ENCODE measurements around the gene KRTAP1-1. TPM values are rescaled to one million over a fixed set of nuclear protein-coding genes. Genes with fewer than 3 reads are reported as not detected.
A peak's percentile ranks its signal among the peaks of the same experiment; 100 is the strongest.

The KRTAP1-1 gene
- total RNA-seq, 1 donor, result not detected

DNA sequence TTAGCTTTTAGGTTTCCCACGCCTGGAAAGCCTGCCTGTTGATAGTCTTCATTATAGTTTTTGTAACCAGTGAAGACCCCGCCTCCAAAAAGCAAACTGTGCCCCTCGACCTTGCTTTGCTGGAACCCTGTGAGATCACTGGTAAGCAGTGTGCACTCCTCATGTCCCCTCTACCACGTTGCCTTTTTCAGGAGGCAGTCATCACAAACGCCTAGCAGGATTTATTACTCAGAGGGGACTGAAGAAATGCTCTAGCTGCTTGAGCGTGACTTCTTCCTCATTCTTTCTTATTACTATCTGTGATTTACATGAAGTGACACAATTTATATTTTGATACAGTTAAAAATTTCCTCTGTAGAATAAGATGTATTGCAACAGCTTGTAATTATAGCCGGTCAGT, 25.8 kb downstream of the KRTAP1-1 start:
- DNase-seq (ENCODE audit: low read depth), result no peak
- H3K4me3 ChIP-seq (ENCODE audit: low read depth, low read length), result no peak overlapping the region
- TF ChIP-seq, protein P1, sequence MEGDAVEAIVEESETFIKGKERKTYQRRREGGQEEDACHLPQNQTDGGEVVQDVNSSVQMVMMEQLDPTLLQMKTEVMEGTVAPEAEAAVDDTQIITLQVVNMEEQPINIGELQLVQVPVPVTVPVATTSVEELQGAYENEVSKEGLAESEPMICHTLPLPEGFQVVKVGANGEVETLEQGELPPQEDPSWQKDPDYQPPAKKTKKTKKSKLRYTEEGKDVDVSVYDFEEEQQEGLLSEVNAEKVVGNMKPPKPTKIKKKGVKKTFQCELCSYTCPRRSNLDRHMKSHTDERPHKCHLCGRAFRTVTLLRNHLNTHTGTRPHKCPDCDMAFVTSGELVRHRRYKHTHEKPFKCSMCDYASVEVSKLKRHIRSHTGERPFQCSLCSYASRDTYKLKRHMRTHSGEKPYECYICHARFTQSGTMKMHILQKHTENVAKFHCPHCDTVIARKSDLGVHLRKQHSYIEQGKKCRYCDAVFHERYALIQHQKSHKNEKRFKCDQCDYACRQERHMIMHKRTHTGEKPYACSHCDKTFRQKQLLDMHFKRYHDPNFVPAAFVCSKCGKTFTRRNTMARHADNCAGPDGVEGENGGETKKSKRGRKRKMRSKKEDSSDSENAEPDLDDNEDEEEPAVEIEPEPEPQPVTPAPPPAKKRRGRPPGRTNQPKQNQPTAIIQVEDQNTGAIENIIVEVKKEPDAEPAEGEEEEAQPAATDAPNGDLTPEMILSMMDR (IDR thresholded peaks at IDR 0.05; ENCODE audit: insufficient read depth, low read length), result no peak

DNA sequence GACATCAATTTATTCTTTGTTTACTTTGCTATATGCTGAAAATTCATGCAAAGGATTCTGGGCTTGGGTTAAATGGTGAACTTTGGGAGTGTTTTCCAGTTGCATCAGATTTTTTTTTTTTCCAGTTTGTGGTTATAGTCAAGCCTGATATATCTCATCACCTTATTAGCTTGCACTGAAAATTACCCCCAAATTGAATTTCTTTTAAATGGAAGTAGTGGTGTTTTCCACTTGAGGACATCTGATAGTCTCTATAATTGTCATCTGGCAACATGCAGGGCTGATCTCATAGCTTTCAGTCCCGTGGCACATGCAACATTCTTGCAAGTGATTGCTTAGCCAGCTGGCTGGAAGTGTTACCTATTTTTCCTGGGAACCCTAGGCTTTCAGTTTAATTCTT, 27.6 kb downstream of the KRTAP1-1 start:
- TF ChIP-seq, protein P1 (IDR thresholded peaks at IDR 0.05; ENCODE audit: insufficient read depth, low read length), result no peak
- DNase-seq (ENCODE audit: low read depth), result peak; percentile 51
- H3K4me3 ChIP-seq (ENCODE audit: low read depth, low read length), result no peak overlapping the region

DNA sequence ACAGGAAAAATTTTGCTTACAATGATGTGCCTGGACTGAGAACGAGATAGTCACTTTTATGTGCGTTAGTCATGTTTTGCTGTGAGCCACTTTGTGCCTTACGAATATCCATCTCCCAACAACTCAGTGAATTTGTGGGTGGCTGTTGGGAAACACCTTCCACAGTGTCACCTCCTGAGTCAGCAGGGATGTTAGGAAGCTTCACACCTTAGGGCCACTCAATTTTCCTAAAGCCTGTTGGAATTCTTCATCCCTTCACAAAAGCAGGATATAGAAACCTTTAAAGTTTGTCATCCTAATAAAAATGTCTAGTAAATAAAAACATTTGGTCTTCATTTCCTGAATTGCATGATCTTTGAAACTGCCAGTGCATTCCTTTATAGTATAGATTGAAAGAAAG, 28.1 kb downstream of the KRTAP1-1 start:
- TF ChIP-seq, protein P1 (IDR thresholded peaks at IDR 0.05; ENCODE audit: insufficient read depth, low read length), result no peak
- H3K4me3 ChIP-seq (ENCODE audit: low read depth, low read length), result no peak overlapping the region
- no peak for DNase-seq (ENCODE audit: low read depth)

DNA sequence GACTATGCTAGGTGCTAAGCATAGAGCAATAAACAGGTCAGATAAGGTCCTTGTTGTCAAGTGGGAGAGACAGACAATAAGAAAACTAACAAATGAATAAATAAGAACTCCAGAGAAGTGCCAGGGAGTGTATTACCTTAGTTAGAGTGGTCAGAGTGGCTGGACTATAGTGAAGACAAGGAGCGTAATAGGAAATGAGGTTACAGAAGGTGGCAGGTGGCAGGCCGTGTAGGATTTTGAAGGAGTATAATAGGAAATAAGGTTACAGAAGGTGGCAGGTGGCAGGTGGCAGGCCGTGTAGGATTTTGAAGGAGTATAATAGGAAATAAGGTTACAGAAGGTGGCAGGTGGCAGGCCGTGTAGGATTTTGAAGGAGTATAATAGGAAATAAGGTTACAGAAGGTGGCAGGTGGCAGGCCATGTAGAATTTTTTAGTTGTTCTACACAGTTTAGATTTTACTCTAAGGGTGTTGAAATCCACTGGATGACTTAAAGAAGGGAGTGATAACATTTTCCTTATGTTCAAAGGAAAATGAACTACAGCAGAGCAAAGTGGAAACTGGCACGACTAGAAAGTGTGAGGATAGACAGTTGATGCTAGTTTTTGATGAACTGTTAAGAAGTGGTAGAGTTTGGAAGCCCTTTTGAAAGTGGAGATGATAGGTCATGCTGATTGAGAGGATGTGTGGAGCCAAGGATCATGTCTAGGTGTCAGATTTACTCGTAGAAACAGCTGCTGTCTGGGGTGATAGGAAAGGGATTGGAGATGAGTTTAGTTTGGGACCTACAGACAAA, 28.7 kb downstream of the KRTAP1-1 start:
- H3K4me3 ChIP-seq (ENCODE audit: low read depth, low read length), result no peak overlapping the region
- TF ChIP-seq, protein P1 (IDR thresholded peaks at IDR 0.05; ENCODE audit: insufficient read depth, low read length), result no peak
- DNase-seq (ENCODE audit: low read depth), result no peak

DNA sequence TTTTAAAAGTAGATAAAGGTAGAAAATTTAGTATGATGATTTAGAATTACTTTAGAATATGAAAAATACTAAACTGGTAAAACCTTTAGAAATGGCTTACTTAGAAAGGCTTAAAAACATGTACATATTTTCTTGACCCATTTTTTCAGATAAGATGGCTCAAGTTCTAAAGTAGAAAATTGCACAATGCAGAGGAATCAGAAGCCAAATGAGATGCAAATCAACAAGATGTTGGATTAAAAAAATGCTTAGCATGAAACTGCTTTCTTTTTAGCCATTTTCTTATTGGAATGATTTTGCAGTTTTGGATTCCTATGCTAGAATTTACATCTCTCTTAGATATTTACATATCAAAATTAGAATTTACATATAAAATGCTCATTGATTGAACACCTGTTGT, 30.8 kb downstream of the KRTAP1-1 start:
- H3K4me3 ChIP-seq (ENCODE audit: low read depth, low read length), result no peak overlapping the region
- TF ChIP-seq, protein P1 (IDR thresholded peaks at IDR 0.05; ENCODE audit: insufficient read depth, low read length), result no peak
- DNase-seq (ENCODE audit: low read depth), result peak; percentile 10

DNA sequence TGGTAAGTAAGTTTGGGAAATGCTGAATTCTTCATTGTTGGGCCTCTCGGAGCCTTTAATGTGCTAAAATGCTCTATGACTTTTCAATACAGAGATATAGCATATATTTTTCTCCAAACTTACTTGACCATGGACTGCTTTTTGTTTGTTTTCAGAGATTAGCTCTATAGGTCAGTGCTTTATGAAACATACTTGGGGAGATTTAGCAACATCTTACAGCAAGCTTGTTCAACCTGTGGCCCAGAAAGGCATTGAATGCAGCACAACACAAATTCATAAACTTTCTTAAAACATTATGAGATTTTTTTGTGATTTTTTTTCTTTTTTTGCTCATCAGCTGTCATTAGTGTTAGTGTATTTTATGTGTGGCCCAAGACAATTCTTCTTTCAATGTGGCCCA, 31.3 kb downstream of the KRTAP1-1 start:
- no peak for DNase-seq (ENCODE audit: low read depth)
- H3K4me3 ChIP-seq (ENCODE audit: low read depth, low read length), result no peak overlapping the region
- TF ChIP-seq, protein P1 (IDR thresholded peaks at IDR 0.05; ENCODE audit: insufficient read depth, low read length), result no peak

Measured in fibroblast of the aortic adventitia (primary cell).